HG02973 (cell line): Measurements from ENCODE around the gene DGCR2.

Experiments
- ATAC-seq: cut with Tn5 transposase; IDR thresholded peaks from one replicate; pipeline ENCODE4 v1.9.1; 2021; ENCODE audit warnings: moderate library complexity; ENCODE audit not compliant: unreplicated experiment

Gene DGCR2

DNA sequence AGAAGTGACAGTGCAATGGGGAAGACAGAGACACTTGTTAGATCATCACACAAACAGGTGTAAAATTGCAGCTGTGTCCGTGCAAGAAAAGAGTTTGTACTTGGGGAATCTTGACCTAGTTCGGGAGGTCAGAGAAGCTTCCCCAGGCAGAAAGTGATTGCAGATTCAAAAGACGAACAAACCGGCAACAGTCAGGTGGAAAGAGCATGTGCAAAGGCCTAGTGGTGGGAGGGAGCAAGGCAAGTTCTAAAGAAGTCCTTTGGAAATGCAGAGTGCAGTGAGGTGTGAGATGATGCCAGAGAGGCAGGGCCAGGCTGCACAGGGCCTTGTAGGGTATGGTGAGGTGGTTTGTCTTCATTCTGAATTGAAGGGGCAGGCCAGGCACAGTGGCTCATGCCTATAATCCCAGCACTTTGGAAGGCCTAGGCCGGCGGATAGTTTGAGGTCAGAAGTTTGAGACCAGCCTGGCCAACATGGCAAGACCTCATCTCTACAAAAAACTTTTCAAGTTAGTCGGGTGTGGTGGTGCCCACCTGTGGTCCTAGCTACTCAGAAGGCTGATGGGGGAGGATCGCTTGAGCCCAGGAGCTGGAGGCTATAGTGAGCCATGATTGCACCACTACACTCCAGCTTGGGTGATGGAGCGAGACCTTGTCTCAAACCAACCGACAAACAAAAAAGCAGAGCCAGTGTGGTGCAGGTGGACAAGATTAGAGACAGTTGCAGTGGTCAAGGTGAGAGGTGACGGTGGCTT, 24.2 kb upstream of the DGCR2 start:
- ATAC-seq: no peak

- no peak for ATAC-seq
Observed at GRCh38 chr22:19143967-19144400, 21.8 kb upstream of the DGCR2 start.

DNA sequence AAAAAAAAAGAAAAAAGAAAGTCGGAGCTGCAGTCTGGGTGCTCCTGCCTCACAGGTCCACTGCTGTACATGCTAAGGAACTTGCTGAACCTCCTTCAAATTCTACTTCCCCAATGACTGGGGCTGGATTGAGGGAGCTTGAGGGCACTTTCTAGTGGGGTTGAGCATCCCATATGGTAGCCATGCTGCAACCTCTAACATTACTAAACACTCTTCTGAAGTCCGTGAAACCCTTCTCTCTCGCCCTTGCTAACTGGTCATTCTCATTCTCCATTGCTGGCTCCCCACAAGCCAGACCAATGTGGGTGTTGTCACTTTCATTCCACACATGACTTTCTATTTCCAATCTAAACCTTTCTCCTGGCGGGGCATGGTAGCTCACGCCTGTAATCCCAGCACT, 21.0 kb upstream of the DGCR2 start:
- no peak for ATAC-seq

- ATAC-seq: no peak
Observed at GRCh38 chr22:19142394-19142793, 20.2 kb upstream of the DGCR2 start.

GRCh38 chr22:19139974-19140373, 17.8 kb upstream of the DGCR2 start:
- no peak for ATAC-seq

DNA sequence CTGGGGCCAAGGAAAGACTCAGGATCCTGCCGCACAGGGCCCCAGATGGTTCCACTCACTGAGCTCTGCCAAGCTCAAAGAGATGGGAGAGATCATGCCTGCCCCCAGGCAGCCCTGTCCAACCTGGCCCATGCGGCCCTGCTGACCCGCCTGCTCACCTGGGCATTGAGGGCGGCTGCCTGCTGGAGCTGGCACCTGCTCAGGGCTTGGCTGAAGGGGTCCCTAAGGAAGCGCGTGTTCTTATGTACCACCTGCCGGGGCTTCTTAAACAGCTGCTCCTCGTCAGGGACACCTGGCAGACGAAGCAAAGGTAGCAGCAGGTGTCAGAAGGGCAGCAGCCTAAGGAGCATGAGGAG, 16.8 kb upstream of the DGCR2 start:
- no peak for ATAC-seq

DNA sequence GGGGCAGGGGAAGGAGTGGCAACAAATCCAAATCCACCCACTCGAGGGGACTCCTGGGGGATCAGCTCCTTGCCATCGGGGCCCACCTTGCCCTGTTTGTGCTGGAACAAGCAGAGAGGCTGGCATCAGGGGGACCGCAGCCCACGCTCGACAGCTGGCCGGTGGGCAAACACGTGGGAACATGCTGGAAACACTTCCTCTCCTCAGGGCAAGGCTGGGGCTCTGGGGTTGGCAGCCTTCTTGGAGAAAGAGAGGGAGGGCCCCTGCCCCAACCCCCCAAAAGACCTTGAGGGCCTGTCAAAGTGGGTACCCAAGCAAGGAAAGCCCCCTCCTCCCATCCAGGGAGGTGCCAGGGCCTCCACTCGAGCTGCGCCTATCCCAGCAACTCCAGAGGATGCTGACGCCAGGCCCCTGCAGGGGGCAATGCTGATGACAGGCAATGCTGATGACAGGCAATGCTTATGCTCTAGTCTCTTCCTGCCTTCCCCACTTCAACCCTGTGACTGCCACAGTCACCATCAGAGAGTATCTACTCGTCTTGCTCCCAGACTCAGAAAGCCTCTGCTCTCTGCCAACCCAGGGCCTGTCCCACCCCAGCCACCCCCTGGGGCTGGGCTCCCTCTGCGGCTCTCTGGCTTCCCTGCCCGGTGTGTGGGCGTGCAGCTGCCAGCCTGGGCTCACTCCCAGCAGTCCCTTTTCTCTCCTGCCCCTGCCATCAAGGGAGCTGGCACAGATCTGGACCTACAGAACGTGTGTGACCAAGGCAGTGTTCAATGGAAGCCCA, 16.2 kb upstream of the DGCR2 start:
- no peak for ATAC-seq

DNA sequence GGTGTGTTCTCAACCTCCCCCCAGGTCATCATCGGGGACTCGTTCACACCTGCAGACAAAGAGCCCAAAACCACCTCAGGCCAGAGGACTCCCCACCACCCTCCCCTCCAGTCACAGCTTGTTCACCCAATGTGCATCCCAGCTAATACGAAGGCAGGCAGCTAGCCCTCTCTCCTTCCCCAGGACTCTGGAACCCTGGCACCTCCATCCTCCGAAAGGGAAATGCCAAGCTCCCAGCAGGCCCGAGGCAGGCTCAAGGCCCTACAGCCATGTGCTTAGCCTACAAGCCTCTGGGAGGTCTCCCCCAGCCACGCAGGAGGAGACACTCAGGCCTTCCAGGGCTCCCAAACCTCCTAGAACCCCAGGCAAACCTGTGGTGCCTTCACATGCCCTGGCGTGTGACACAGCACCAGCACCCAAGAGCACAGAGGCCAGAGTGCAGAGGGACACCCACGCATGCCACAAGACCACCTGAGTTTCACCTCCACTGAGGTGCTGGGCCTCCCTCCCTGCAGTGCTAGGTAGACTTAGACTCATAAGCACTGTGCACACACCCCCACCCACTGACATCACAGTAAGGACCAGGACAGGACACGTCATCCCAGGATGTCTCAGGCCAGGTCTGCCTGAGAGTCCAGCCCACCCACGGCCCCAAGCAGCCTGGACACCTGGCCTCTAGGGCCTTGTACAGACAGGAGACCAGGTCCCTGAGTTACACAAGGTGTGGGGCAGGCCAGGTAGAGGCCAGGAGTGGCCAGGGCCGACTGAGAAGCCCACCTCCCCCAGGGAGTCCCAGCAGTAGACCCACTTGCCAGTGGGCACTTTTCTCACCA, 15.4 kb upstream of the DGCR2 start:
- ATAC-seq: no peak

DNA sequence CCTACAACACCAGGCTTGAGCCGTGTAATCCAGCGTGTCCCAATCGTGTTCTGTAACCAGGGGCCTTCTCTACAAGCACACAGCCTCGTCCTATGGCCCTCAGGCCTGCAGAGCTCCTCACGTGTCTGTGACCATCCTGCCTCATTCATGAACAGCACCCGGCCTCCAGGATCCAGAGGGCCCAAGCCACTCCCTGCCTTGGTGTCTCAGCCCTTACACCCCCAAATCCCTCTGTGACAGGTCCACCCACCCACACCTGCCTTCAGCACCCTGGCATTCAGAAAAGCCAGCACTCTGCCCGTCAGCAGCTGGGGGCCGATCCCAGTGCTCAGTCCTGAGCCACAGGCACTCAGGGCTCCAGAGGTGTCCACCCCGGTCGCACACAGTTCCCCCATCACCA, 14.7 kb upstream of the DGCR2 start:
- ATAC-seq: no peak

DNA sequence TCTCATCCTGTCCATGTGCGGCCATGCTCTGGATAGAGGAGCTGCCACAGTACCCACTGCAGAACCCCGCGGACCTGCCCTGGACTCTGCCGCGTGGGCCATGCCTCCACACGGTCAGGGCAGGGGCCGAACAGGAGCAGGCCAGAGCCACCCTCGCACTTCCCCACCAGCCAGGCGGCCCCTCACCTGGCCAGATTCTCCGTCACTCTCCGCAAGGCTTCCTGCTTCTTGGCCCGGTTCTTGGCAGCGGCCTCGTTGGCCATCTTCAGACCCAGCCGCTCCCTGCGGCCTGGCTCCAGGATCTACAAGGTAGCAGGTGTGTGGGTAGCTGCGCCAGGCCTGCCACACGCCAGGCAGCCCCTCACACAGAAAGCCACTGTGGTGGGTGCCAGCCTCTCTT, 12.7 kb upstream of the DGCR2 start:
- ATAC-seq: no peak

GRCh38 chr22:19134176-19134831, 12.1 kb upstream of the DGCR2 start:
- no peak for ATAC-seq

DNA sequence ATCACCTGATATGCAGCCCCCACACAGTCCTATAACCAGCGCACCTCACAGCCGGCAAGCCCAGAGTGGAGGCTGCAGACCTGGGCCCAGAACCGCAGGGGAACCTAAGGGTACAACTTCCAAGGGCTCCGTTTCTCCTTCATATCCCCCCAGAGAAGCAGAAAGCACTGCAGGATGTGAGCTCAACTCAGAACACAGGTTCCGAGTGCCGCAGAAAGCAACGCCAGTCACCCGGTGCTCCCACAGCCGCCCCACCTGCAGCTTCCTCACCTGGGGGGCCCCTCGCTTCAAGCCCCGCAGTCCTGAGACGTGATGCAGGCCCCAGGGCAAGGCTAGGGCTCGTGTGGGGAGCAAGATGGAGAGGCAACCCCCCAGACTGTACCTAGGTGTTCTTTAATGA, 11.3 kb upstream of the DGCR2 start:
- ATAC-seq: no peak

DNA sequence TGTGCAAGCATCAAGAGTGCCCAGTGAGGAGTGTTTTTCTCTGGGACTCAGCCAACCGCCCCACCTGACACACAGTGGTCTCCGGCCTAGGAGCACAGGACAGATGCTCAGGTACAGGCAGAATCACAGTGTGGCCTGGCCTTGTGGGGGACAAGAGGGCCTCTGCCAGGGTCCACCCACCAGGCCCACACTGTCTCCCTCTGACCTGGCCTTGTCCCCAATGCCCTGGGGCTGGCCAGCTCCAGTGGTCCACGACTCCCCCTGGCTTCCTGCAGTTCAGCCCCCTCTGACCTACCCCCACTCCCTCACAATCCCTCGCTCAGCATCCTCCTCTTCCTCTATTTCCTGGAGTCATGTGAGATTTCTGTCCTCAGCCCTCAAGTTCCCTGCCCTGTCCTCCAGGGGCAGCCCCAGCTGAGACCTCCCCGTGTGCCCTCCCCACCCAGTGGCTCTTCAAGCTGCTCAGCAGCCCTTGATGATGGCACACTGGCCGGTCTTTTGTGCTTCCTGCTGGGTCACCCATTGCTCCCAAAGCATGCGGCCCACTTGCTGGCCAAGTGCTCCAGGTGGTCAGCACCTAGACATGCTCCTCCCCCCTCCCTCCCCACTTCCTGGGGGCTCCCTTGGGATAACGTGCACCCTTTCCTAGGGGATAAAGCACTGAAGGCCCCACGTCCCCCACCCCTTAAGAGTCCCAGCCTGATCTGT, 10.6 kb upstream of the DGCR2 start:
- ATAC-seq: no peak

DNA sequence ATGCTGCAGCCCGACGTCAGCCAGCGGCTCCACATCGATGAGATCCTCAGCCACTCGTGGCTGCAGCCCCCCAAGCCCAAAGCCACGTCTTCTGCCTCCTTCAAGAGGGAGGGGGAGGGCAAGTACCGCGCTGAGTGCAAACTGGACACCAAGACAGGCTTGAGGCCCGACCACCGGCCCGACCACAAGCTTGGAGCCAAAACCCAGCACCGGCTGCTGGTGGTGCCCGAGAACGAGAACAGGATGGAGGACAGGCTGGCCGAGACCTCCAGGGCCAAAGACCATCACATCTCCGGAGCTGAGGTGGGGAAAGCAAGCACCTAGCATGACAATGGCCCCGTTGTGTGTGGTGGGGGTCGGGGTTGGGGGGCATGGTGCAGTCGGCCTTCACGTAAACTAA, 9.9 kb upstream of the DGCR2 start:
- no peak for ATAC-seq

- ATAC-seq: no peak
Observed at GRCh38 chr22:19131685-19132015, 9.4 kb upstream of the DGCR2 start.

GRCh38 chr22:19130959-19131684, 8.9 kb upstream of the DGCR2 start, which contains the start of gene TSSK2:
TSS of gene TSSK2 (plus strand) at chr22:19131308. CDS start at chr22:19131400, 92 bp downstream.
- ATAC-seq: no peak

DNA sequence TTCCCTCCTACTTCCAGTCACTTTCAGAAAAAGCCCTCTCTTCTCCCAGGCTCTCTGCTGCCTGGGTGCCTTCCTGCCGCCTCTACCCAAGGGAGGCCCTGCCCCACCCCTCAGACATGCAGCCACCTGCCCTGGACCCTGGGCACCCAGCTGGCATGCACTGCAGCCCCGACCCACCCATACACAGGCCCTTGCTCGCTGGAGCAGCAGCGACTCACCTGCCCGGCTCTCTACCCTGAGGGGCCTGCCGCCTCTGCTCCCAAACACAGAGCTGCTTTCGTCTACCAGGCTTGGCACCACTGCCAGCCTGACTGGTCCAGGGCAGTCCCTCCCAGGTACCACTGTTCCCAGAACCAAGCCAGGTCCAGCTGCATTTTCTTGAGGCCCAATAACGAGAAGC, 7.7 kb upstream of the DGCR2 start:
- ATAC-seq: no peak

DNA sequence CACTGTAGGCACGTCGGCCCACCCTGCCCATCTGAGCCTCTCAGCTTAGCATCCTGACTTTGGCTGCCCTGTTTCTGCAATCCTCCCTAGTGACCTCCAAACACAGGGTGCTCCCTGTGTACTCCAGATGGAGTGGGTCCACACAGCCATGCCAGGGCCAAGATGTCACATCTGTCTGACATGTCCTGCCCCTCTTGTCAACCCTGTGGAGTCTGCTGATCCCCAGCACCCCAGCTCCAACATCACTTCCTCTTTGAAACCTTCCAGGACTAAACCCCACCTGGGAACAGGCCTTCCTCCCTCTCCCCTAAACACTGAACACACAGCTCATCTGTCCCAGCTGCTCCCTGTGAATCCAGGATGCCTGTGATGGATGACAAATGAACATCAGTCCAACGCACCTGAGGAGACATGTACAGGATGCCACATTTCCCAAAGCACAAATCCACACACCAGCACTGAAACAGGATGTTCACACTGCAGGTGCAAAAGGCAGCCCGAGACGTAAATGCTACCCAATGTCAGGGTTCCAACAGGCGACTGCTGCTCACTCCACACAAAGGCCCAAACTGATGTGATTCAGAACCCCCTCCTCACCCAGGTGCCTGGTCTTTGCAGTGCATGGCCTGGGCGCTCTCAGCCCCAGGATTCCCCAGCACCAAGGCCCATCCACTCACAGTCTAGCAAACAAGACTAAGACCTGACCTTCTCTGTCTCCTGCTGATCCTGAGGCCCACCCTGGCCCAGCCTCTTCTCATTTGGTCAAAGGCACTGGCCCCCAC, 6.9 kb upstream of the DGCR2 start:
- no peak for ATAC-seq

- ATAC-seq: no peak
Observed at GRCh38 chr22:19128009-19128401, 5.8 kb upstream of the DGCR2 start.
